ENCODE results near the gene SORD.
"Not testable (repeated sequence)": the region's sequence is repeated elsewhere in the genome, so short reads cannot be mapped to it uniquely, and the experiment has no call there.

The SORD gene

GRCh38 chr15:45024649-45025048 is 1.7 kb downstream of the SORD start:
- not testable (repeated sequence) for DNase-seq (ENCODE audit: low spot score)

- not testable (repeated sequence) for DNase-seq (ENCODE audit: low spot score)
Measured at GRCh38 chr15:45025627-45026026, 2.6 kb downstream of the SORD start.

- DNase-seq (ENCODE audit: low spot score), result no peak
Measured at GRCh38 chr15:45026651-45027190, 3.7 kb downstream of the SORD start.

DNA sequence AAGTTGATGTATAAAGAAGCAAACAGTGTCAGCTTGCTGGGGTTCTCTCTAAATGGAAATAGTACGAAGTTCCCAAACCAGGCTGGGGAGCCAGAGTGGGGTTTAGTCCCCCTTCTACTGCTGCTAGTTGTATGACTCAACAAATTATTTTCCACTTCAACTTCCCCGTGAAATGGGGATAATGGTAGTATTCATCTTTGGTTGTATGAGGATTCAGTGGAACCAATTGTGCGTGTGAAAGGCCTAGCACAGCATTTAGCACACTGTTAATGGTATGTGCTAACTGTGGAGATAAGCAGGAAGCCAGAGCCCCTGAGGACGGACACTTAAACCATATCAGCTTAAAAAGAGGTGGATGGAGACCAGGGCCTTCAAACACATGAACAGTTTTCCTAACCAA is 4.2 kb downstream of the SORD start:
- DNase-seq (ENCODE audit: low spot score), result no peak

DNA sequence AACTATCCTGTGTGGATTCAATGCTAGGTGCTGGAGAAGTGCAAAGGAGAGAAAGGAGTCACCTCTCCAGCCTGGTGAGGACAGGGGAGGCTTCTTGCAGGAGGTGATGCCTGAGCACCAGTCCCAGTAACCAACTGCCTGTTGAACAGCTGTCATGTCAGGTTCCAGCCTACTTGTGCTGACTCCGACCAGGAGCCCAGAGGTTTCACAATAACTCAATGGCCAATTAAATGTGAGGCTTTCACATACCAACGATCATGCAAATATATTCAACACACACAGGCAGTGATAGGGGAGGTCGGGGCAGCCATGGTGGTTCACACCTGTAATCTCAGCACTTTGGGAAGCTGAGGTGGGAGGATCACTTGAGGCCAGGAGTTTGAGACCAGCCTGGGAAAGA is 7.7 kb downstream of the SORD start:
- no peak for DNase-seq (ENCODE audit: low spot score)

DNA sequence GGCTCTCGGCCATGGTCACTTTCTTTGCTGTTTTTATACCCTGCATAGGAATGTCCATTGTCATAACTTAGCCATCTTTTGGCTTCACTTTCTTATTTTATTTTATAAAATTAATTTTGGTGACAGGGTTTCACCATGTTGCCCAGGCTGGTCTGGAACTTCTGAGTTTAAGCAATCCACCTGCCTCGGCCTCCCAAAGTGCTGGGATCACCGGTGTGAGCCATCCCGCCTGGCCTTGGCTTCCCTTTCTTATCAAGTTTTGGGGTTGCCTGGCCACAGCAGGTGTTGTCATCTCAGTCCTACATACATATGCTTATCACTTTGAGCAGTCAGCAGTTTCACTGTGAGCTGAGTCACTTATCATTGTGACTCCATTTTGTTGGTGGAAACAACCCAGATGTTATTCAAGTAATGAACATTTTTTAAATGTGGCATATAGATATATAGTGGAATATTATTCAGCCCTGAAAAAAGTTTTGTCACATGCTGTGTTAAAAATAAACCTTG is 8.6 kb downstream of the SORD start:
- not testable (repeated sequence) for DNase-seq (ENCODE audit: low spot score)

- not testable (repeated sequence) for DNase-seq (ENCODE audit: low spot score)
Measured at GRCh38 chr15:45032501-45032900, 9.5 kb downstream of the SORD start.

DNA sequence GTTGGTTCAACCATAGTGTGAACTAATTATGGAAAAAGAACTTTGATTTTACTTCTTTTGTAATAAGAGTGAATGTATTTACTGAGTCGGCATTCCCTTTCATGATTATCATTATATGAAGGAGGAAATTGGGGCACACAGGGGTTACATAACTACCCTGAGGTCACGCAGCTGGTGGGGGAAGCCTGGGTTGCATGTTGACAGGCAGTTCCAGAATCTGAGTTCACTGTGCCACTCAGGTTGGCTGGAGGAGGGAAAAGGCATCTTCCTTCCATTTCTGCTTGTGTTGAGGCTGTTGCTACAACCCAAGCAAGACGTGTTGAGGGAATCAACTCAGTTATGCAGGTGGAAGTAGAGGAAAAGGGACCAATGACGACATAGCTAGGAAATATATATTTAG is 11.1 kb downstream of the SORD start:
- DNase-seq (ENCODE audit: low spot score), result not testable (repeated sequence)

DNA sequence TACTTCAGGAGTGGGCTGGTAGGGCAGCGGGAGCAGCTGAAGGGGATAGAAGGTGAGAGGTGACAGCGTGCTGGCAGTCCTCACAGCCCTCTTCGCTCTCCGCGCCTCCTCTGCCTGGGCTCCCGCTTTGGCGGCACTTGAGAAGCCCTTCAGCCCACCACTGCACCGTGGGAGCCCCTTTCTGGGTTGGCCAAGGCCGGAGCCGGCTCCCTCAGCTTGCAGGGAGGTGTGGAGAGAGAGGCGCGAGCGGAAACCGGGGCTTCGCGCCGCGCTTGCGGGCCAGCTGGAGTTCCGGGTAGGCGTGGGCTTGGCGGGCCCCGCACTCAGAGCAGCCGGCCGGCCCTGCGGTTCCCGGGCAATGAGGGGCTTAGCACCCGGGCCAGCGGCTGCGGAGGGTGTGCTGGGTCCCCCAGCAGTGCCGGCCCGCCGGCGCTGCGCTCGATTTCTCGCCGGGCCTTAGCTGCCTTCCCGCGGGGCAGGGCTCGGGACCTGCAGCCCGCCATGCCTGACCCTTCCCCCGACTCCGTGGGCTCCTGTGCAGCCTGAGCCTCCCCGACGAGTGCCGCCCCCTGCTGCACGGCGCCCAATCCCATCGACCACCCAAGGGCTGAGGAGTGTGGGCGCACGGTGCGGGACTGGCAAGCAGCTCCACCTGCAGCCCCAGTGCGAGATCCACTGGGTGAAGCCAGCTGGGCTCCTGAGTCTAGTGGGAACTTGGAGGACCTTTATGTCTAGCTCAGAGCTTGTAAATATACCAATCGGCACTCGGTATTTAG is 11.8 kb downstream of the SORD start:
- DNase-seq (ENCODE audit: low spot score), result not testable (repeated sequence)

DNA sequence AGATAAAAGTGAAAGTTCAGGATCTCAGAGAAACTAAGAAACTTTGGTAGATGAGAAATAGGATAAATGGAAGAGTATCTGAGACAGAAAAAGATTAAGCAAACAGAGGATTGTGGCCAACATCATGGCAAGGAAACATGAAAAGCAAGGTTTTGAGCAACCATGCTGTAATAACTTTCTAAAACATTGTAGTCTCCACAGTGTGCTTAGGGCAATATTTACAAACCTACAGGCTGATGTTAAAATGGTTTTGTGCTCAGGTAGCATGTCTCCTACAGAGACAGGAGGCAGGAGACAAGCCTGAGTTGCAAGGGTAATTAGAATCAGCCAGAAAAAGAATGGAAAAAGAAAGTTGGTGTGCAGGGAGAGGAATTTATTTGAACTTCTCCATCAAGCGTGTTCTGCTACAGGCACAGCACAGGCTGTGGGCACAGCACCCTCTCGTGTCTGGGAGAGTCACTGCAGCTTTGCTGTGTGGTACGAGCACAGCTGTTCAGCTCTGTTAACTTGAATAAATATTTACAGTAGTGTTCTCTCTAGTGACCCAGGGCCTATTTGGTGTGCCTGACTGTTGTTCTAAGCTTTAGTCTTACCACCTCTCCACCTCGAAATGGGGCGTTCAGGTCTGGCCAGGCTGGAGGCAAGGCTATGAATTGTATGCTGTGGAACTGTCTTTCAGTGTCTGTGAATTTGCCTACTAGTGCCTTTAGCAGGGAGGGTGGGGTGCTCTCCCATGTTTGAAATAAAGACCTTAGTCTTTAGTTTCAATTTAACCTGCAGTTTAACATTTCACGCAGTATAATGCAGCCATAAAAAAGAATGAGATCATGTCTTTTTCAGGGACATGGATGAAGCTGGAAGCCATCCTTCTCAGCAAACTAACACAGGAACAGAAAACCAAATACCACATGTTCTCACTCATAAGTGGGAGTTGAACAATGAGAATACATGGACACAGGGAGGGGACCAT is 14.1 kb downstream of the SORD start:
- peak; percentile 44 for DNase-seq (ENCODE audit: low spot score)

GRCh38 chr15:45037936-45038335 is 14.9 kb downstream of the SORD start:
- no peak for DNase-seq (ENCODE audit: low spot score)

- not testable (repeated sequence) for DNase-seq (ENCODE audit: low spot score)
Measured at GRCh38 chr15:45040396-45040795, 17.4 kb downstream of the SORD start.

DNA sequence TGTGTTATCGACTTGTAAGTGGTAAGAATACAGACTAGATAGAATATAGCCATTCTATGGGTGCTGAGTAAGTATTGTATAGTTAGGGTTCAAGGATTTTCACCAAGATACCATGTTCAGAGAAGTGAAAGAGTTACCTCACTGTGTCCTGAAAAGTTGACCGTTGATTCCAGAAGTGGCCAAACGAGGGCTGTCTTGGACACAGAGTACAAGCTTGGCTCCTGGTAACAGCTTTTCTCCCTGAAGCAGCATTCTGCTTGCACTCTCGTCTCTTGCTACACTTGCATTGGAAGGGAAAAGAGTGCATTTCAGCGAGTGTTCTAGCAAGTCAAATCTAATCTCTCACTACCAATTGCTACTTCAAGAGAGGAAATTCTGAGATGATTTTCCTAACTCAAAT is 18.5 kb downstream of the SORD start:
- not testable (repeated sequence) for DNase-seq (ENCODE audit: low spot score)

DNA sequence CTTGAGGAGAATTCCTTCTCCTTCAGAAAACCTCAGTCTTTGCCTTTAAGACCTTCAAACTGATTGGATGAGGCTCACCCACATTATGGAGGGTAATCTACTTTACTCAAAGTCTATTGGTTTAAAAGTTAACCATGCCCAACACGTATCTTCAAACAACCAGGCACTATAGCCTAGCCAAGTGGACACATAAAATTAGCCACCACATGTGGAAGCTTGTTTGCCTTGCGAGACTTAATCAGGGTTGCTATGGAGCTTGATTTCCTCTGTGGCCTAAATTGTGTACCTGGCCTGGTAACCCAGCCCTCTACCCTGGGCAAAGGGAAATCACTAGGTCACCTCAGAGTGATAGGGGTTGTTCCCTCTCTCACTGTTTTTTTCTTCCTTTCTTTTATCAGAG is 19.9 kb downstream of the SORD start:
- DNase-seq (ENCODE audit: low spot score), result not testable (repeated sequence)

DNA sequence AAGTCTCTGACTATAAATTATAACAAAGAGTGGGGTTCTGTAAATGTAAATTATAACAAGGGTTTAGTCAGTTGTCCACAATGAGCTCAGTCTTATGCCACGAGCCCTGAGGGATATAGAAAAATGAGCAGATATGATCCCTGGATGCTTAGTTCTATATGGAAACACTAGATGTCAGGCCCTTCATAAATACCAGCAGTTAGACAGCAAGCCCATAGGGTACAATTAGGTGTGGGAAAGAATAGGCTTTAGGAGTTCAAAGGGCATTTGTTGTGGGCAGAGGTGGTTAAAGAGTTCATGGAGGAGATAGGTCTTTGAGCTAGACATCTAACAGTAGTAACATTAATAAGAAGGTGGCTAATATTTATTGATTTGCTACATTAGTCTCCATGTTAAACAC is 21.3 kb downstream of the SORD start:
- not testable (repeated sequence) for DNase-seq (ENCODE audit: low spot score)

- not testable (repeated sequence) for DNase-seq (ENCODE audit: low spot score)
Measured at GRCh38 chr15:45048449-45048793, 25.4 kb downstream of the SORD start.

DNA sequence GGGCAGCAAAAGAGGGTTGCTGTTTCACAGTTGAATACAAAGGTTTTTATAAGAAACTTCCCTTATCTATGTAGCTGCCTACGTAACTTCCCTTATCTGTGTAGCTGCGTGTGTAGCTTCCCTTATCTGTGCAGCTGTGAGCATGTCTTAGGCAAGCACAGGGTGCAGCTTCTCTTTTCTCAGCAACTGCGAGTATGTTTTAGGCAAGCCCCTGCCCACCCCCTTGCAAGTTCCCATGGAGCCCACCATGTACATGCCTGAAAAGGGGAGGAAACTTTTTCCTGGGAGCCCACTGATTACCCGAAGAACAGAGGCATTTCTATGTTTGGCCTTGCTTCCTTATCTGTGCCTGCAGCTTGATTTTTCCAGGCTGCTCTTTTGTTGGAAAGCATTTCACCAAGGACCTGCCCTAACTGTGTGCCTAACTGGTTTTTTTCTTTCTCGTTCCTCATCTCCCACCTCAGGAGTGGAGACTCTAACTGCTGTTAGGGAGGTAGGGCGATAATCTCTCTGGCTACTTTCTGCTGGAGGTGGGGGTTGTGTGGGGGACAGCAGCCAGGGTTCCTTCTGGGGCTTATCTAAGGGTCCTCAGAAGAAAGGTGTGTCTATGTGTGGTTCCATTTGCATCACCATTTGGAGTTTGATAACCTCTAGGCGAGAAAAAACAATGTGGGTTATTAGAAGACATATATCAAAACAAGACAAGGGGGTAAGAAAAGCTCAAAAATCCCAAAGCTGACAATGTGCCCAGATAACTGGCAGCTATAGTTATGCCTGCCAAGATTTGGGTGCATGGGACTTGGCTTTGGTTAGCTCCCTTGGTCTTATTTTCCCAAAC is 26.0 kb downstream of the SORD start:
- DNase-seq (ENCODE audit: low spot score), result no peak

GRCh38 chr15:45050587-45050986 is 27.6 kb downstream of the SORD start:
- DNase-seq (ENCODE audit: low spot score), result no peak

GRCh38 chr15:45052676-45053075 is 29.7 kb downstream of the SORD start:
- not testable (repeated sequence) for DNase-seq (ENCODE audit: low spot score)

DNA sequence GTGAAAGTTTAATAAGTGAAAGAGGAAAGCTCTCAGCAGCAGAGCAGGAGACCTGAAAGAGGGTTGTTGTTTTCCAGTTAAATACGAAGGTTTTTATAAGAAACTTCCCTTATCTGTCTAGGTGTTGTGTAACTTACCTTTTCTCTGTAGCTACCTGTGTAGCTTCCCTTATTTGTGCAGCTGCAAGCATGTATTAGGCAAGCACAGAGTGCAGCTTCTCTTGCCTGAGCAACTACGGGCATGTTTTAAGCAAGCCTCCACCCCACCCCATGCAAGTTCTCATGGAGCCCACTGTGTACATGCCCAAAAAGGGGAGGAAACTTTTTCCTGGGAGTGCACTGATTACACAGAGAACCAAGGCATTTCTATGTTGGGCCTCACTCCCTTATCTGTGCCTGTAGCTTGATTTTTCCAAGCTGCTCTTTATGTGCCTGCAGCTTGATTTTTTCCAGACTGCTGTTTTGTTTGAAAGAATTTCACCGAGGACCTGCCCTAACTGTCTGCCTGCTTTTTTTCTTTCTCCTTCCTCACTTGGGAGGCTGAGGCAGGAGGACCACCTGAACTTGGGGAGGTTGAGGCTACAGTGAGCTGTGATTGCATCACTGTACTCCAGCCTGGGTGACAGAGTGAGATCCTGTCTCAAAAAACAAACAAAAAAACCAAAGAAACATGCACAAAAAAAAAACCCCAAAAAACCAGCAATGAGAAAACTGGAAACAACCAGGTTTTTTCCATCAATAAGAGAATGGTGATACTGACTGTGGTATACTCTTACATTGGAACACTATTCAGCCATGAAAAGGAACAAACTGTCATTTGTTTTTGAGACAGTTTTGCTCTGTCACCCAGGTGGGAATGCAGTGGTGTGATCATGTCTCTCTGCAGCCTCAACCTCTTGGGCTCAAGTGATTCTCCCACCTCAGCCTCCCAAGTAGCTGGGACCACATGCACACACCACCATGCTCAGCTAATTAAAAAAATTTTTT is 36.0 kb downstream of the SORD start:
- not testable (repeated sequence) for DNase-seq (ENCODE audit: low spot score)

All from HuH-7.5 (cell line).